NCI-H1417 treated with DMSO at 0.1 percent for 48 hours (cell line): ENCODE measurements around the gene TNK2.
A peak's percentile ranks its signal among the peaks of the same experiment; 100 is the strongest.
"Not testable (repeated sequence)": the region's sequence is repeated elsewhere in the genome, so short reads cannot be mapped to it uniquely, and the experiment has no call there.

Experiments
- DNase-seq: peaks from one replicate; lab custom pipeline; 2025; lab: John Stamatoyannopoulos, UW

TNK2 gene

DNA sequence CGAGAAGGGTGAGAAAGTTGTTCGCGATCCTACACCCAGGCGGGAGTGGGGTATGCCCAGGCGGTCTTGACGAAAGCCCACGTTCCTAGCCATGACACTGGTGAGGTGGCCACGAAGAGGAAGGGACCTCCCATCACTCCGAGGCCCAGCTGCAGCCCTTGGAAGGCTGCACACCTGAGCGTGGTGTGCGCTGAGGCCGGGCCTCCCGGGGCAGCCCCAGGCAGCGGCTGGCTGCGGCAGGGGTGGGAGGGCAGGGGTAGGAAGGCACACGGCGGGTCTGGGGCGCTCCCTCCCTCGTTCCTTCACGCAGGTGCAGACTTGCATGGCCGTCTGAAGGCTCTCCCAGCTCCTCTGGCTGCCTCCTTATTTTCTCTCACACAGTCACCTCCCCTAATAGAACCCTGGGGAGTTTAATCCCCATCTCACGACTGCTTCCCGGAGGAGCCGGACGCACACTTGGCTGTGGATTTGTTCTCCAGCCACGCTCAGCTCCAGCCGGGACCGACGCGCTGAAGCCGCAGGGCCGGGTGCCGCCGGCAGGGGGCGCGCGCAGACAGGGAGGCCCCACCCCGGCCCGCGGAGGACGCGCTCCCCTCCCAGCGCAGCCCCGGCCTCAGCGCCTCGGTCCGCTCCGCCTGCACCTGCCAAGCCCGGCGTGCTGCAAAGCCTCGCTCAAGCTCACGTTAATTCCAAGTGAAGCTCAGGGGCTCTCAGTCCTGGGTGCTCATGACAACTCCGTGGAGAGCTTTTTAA is 58.9 kb downstream of the TNK2 start:
- DNase-seq: no peak

DNA sequence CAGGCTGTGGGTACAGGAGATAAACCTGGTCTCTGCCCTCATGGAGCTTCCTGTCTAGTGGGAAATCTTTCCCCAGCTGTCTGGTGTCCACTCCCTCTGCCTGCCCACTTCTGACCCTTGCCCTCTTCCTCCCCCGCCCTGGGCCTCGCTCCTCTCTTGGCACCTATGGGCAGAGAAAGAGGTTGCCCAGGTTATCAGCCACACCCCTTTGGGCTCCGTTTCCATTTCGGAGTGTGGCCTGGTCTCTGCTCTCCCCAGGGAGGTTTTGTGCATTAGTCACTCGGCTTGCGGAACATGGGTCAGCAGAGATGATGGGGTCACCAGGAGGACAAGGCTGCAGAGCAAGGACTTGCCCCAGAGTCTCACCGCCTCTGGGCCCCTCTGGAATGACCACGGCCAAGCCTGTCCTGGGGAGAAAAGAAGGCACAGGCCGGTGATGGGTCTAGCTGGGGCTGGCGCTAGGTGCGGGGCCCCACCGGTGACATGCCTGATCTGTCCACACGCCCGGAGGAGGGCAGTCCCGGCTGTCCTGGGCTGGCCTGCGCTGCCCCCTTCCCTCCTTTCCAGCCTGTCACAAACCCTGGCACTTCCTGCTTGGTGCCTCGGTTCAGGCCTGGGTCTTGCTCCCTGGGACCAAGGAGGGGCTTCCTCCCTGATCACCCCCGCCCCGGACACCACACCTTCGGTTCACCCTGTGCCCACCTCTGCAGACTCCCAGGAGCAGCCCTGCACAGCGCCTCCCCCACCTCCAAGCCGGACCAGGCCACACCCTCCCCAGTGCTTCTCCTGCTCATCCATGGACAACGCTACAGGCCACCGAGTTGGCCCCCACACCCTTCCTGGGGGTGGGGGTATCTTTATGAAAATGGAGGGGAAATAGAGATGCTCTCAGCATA is 61.0 kb downstream of the TNK2 start:
- DNase-seq: no peak

DNA sequence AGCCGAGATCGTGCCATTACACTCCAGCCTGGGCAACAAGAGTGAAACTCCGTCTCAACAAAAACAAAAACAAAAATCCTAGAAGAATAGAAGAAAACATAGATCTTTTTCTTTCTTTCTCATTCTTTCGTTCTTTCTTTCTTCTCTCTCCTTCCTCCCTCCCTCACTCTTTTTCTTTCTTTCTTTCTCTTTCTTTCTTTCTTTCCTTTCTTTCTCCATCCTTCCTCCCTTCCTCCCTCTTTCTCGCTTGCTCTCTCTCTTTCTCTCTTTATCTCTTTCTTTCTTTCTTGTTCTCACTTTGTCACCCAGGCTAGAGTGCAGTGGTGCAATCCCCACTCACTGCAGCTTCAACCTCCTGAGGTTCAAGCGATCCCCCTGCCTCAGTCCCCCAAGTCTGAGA is 62.9 kb downstream of the TNK2 start:
- no peak for DNase-seq

DNA sequence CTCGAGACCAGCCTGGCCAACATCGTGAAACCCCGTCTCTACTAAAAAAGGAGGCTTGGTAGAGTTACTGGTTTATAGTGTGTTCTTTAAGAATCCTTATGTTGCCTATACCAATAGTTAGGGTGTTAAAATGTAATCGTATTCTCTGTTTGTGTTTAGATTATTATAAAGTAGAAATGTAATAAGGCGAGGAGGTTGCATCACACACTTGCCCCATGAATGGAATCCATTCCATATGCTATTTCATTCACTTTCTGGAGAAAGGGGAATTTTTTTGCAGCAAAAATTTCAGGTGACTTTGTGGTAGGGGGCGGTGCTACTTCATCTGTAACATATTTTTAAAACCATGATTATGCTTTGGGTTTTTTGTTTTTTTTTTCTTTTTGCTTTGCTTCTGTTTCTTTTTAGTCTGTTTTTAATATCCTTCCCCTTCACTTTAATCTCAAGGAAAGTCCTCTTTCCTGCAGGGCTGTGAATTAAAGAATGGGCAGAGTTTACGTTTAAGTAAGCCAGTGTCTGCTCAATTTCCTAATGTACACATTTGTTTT is 63.6 kb downstream of the TNK2 start:
- no peak for DNase-seq

DNA sequence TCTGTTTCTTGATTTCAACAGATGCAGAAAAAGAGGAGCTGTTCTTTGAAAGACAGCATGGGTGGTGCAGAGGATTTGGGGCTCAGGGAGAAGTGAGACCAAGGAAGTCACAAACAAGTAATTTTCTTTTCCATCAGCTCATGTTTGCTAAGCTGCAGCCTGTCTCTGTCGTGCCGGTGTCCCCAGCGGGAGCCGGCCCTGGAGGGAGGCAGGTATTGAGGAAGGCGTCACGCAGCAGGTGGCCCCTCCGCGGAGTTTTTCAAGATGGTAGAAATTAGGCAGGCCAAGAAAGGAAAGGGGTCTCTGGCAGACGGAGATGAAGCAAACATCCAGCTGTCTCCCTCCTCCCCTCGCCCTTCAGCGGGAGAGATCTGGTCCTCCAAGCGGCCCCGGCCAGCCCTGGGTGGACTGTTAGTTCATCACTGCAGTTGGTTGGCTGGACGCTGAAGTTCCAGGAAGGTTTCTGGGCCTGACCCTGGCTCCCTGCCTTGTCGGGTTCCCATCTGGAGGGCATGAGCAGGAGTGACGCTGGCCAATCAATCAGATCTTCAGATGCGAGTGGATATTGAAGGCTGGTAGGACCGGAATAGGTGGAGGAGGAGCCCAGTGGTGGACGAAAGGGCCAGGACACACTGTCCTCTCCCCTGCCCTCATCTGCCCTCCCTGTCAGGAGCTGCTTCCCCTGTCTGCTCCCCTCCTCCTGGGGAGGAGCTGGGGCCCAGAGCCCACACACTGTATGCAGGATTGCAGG is 68.9 kb downstream of the TNK2 start:
- DNase-seq: peak; percentile 13

DNA sequence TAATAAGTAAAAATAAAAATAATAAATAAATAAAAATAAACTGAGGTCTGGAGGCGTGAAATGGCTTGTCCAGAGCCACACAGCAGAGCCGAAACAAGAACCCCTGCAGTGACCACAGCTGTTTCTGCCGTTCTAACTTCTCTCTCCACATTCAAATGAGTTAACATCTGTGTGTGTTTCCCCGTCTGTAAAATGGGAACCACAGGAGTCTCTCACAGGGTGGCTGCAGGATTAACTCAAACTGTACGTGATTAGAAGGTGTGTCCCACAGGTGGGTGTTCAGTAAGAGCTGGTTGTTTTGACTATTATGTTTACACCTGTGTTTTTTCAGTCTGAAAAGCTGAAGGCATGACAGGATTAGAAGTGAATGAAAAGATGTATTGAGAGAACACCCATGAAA is 69.6 kb downstream of the TNK2 start:
- no peak for DNase-seq

DNA sequence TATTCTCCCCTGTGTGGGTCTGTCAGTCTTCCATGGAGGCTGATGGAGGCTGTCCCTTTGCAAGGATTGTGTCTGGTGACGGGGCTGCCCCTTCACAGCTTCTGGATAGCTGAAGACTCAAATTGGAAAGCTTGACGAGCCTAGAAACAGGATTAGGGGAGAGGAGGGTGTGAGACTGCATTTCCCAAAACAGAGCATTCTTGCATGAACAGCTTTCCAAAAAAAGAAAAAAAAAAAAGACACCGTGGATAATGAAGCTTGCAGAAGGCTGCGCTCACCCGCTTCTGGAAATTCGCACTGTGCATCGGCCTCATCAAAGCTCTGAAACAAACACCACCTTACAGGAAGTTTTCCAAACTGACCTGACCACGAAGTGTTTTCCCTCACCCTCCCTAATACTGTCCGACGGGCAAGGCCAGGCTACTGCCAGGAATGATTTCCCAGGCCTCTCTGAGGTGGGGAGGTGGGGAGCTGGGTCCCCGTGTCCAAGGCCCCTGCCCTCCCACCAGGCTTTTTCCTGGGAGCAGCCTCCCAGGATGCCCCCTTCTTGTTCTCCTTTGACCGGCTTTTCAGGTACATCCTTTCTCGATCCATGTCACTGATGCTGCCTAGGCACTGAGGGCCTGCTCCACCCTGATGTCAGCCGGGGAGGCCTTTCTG is 71.7 kb downstream of the TNK2 start:
- DNase-seq: no peak

DNA sequence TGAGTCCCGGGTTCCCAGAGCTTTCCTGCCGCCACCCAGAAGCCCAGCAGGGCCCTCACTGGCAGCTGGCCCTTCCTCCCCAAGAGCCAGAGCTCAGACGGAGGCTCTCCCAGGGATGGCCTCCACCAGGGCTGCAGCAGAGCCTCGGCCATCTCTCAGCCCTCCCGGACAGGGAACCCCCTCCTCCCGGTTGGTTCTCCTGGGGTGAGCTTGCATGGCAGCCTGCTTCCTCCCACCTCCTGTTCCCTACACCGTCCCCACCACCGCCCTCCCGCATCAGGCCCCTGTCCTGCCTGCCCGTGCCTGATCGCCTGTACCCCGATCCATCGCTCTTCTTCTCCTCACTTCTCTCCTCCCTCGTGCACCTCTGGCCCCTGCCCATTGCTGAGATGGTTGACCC is 72.6 kb downstream of the TNK2 start:
- no peak for DNase-seq

DNA sequence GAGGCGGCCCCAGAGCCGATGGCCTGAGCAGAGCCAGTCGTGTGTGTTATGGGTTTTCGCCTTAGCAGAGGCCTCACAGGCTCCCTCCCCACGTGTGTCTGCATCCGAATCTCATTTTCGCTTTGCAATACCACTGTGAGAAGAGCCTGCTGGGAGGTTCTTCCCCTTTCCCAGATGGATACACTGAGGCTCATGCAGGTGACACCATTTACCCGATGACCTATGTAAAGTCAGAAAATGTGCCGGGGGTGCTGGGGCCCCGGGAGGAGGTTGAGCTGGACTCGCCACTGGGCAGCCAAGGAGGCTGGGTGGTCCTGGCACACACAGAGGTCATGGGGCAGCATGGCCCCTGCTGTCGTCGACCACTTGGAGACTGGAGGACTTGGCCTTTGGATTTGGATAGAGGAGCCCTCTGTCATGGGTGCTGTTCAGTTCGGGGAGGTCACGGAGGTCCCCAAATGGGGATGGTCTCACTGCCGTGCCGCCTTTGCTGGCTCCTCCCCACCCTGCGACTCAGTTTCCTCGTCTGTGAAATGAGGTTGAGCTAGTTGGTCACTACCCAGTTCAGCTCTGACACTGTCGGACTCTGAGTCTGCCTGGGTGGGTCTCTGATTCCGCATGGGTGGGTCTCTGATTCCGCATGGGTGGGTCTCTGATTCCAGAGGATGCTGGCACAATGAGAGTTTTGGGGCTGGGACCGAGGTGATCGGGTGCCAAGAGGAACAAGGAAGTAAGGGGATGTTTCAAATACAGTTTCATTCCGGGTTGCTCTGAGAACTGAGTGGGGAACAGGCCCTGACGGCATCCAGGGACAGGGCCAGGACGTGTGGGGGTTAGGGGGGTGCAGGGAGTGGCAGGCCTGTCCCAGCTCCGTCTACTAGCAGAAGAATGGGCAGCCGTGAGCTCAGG is 73.4 kb downstream of the TNK2 start:
- DNase-seq: no peak

DNA sequence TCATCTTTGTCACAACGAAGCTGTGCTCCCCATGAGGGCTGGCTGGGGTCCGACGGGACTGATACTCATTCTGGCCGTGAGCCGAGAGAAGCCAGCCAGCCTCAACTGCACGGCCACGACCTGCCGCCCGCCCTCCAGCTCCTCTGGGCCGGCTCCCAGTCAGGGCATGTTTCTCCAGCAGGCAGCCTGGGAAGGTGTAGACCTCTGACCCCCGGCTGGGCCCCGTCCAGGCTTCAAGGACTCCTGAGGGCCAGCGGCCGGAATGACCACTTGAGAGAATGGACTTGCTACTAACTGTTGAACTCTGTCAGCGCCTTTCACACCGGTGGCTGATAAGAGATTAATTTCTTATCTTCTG is 78.5 kb downstream of the TNK2 start:
- DNase-seq: no peak

DNA sequence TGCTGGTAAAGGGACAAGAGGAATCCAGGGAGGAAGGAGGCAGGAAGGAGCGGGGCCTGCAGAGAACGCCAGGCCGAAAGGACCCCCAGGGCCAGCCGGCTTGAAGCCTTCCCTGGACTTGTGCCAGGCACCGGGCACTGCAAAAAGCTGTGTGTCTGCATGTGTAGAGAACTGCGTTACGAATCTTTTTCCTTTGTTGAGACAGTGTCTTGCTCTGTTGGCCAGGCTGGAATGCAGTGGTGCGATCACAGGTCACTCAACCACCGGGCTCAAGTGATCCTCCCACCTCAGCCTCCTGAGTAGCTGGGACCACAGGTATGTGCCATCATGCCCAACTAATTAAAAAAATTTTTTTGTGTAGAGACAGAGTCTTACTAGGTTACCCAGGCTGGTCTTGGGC is 79.6 kb downstream of the TNK2 start:
- no peak for DNase-seq

DNA sequence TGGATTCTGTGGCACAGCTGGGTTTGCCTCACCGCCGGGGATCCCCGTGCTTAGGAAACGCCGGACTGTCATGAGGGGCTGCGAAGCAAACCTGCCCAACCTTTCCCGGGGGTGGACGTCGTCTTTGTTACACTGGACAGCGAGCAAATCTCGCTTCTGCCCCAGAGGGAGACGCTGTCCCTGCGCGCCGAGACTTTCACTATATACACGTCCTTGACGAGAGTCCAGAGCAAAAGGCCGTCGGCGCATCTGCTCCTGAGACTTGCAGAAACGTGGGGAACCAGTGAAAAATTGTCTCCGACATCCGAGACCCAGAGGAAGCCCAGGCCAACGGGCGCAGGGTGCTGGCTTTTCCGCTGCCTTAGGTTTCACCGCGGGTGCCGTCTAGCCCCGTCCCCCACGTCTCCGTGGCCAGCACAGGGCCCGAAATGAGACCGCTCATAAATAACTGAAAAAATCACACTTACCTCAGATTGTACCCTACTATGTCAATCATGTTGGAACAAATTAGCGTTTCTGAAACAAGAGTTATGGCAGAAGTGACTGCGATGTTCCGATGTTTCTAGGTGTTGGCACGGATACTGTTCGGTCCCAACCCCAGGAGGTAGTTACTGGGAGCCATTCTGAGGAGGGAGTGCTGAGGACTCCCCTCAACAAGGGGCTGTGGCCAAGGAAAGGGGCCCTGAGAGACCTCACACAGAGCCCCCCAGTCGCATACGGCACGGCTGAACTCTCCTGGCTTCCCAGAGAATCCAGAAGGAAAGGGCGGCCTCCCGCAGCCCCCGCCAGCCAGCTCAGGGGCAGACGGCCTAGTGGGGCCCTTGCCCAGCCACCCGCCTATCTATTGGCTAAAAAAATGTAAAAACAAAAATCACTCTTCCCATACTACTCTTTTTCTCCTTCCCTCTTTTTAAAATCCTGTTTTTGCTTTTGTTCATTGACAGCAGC is 82.2 kb downstream of the TNK2 start:
- DNase-seq: no peak

DNA sequence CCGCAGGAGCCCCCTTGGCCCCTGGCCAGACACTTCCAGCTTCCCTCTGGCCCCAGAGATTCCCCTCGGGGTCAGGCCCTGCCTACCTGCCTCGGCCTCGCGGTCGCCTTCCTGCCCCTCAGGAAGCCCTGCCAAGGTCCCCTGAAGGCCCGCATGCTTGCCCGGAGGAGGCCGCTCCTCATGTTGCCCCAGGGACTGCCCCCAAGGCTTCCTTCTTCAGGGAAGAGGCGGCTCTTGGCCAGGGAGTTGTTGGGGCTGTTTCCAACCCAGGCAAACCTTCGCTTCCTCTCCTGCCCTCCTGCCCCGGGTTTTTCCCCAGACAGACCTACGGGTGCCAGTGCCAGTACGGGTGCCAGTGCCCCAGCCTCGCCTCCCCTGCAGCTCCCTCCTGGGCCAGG is 83.2 kb downstream of the TNK2 start:
- DNase-seq: no peak

DNA sequence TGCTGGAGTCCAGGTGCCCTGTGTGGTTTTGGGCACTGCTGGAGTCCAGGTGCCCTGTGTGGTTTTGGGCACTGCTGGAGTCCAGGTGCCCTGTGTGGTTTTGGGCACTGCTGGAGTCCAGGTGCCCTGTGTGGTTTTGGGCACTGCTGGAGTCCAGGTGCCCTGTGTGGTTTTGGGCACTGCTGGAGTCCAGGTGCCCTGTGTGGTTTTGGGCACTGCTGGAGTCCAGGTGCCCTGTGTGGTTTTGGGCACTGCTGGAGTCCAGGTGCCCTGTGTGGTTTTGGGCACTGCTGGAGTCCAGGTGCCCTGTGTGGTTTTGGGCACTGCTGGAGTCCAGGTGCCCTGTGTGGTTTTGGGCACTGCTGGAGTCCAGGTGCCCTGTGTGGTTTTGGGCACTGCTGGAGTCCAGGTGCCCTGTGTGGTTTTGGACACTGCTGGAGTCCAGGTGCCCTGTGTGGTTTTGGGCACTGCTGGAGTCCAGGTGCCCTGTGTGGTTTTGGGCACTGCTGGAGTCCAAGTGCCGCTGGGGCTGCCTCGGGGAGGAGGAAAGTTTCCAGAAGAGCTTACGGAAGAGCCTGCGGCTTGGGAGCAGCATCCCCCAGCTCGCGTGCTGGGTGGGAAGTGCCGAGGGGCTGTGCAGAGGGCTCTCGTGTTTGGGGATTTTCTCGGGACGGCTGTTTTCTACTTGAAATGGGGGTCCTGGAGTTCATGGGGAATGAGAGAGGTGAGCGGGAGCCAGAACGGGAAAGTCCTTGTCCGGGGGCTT is 83.7 kb downstream of the TNK2 start:
- not testable (repeated sequence) for DNase-seq

DNA sequence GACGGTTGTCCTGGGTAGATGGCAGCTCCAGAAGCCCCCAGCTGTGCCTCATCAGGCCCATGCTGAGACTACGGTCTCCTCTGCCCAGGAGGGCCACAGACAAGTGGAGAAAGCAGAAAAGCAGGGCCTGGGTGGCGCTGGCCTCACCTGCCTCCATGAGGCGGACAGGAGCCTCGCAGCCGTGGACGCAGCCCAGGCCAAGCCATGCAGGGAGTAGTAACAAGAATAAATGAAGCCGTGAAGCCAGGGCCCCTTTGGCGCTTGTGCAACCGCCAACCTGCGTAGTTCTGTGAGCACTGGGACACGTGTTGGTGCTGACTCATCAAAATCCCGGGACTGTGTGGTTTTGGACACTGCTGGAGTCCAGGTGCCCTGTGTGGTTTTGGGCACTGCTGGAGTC is 84.4 kb downstream of the TNK2 start:
- no peak for DNase-seq

DNA sequence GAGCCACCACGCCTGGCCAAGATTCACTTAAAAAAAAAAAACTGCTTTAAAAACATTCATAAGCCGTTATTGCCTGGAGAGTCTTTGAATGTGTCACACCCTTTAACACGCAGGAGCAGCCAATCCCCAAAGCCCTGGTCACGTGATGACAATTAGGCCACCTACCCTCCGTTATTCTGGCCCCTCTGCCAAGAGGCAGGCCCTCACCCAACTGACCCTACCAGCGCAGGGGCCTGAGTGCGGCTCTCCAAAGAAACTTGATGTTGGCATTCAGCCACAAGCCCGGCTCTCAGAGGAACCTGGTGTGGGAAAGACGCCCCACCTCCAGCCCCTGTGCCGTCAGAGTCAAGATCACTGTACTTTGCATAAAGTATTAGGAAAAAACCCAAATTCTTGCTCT is 85.1 kb downstream of the TNK2 start:
- DNase-seq: no peak

DNA sequence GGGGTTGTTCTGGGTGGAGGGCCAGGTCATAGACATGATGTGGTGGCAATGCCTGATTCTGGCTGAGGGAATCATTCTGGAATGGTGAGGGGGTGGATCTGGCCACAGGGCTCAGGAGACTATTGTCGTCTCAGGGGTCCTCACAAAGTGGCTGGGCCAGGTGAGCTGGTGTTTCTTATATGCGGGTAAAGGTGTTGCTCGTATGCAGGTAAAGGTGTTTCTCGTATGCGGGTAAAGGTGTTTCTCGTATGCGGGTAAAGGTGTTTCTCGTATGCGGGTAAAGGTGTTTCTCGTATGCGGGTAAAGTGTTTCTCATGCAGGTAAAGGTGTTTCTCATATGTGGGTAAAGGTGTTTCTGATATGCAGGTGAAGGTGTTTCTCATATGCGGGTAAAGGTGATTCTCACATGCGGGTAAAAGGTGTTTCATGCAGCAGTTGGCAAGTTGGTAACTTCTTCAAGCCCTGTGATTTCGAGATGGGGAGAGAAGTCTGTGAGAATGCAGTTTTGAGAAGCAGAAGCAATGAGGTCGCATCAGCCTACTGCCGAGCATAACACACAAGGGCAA is 86.1 kb downstream of the TNK2 start:
- no peak for DNase-seq

DNA sequence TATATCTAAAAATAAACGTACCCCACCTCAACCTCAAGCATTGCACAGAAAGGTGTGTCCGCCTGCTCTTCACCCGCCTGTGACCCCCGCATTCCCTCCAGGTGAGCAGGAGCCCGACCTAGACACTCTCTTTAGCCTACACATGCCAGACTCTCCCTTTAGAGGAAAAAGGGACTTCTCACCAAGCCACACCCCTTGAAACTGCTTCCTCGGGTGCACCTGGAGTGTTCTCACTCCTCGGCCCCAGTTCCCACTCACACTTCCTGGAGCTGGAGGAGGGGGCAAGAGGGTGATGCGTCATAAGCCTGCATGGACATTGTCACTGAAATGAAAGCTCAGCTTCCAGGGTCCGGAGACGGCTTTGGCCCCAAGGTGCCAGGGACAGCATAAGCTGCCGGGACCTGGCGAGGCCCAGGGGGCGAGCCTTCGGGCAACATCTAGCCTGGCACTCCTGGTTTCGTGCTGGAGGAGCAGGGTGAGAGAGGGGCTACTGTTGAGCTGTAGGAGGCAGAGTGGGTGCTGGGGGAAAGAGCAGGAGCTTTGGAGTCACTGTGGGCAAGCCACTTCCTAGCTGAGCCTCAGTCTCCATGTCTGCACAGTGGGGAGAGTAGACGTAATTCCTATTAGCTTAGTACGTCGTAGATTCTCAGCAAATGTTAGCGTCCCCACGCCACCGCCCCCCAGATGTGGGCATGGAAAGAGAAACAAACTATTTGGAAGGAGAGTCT is 86.8 kb downstream of the TNK2 start:
- no peak for DNase-seq
